Mucosa of rectum (tissue), 2 donors: ENCODE measurements around the gene BCLAF1.

Experiments used
- H3K27ac ChIP-seq, 2 donors: one replicate each; pipeline ENCODE4 v1.7.0; 2013; ENCODE audit warnings: inconsistent platforms in 2 of 2, low read depth in 2 of 2, low read length in 2 of 2
- H3K27me3 ChIP-seq, 2 donors: one replicate each; pipeline ENCODE4 v1.7.0; 2013; ENCODE audit warnings: low read length in 2 of 2; ENCODE audit not compliant: control insufficient read depth in 2 of 2, insufficient read depth in 2 of 2
- H3K36me3 ChIP-seq, 2 donors: one replicate each; pipeline ENCODE4 v1.7.0; 2013; ENCODE audit warnings: low read length in 2 of 2; ENCODE audit not compliant: control insufficient read depth in 2 of 2, insufficient read depth in 2 of 2
- H3K4me1 ChIP-seq, 2 donors: one replicate each; pipeline ENCODE4 v1.7.0; 2013; ENCODE audit warnings: low read length in 2 of 2, mild to moderate bottlenecking in 1 of 2; ENCODE audit not compliant: control insufficient read depth in 2 of 2, insufficient read depth in 2 of 2
- H3K4me3 ChIP-seq, 2 donors: one replicate each; pipeline ENCODE4 v1.7.0; 2013; ENCODE audit warnings: low read length in 2 of 2
- H3K9ac ChIP-seq, 2 donors: one replicate each; pipeline ENCODE4 v1.7.0; 2013; ENCODE audit warnings: low read length in 2 of 2, low read depth in 1 of 2, mild to moderate bottlenecking in 1 of 2
- H3K9me3 ChIP-seq, 2 donors: one replicate each; pipeline ENCODE4 v1.7.0; 2013; ENCODE audit warnings: low read length in 2 of 2; ENCODE audit not compliant: control insufficient read depth in 2 of 2
- donor health status: healthy.
- donor health status: Normal muscosa, but diverticular disease.

The BCLAF1 gene

GRCh38 chr6:136209496-136209895 is 80.2 kb downstream of the BCLAF1 start:
- Histone ChIP-seq H3K9me3 (no peaks in the 10 kb centered on the region), H3K36me3 (no peaks in the 10 kb centered on the region)

DNA sequence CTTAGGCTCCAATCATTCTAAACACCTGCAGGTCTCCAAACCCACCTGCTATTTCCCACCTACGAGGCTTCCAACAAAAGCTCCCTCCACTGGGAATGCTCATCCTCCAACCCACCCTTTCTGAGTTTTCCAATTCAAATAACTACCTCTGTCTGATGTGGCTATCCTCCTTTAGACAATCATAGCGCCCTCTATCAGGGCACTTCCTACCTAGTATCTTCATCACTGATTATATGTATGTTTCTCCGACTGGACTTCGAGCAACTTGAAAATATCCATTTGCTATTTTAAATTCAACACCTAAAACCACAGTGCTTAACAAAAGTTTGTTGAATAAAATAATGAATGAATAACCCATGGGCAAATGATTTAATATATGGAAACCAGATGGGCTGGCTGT is 80.9 kb downstream of the BCLAF1 start:
- no peak overlapping the region for H3K4me3 ChIP-seq
- no peaks in the 10 kb centered on the region for H3K27me3 ChIP-seq
- H3K9ac ChIP-seq, result no peak overlapping the region
- H3K36me3 ChIP-seq, result no peaks in the 10 kb centered on the region
- H3K4me1 ChIP-seq, result no peaks in the 10 kb centered on the region
- no peaks in the 10 kb centered on the region for H3K9me3 ChIP-seq
- no peak overlapping the region for H3K27ac ChIP-seq

More at GRCh38 chr6:136209496-136209895, 80.2 kb downstream of the BCLAF1 start:
- no peak overlapping the region for H3K4me3 ChIP-seq
- H3K4me1 ChIP-seq, result no peaks in the 10 kb centered on the region
- H3K9ac ChIP-seq, result no peak overlapping the region
- no peaks in the 10 kb centered on the region for H3K27me3 ChIP-seq
- H3K27ac ChIP-seq, result no peak overlapping the region
